Ovary (tissue), 3 donors: ENCODE measurements around the gene TRAF3IP1.

Experiments used
- CTCF ChIP-seq, 3 donors: fragments of 450-650 bp in 2 of 3; fragments of 200-600 bp in 1 of 3; IDR thresholded peaks; one replicate each; pipeline versions ENCODE4 v1.5.1 to v1.8.0; 2016 to 2022; ENCODE audit warnings: antibody characterized with exemption in 3 of 3, mild to moderate bottlenecking in 1 of 3
- POLR2A ChIP-seq: fragments of 450-650 bp; IDR thresholded peaks from one replicate; pipeline ENCODE4 v1.6.1; 2017; ENCODE audit warnings: antibody characterized with exemption, mild to moderate bottlenecking, moderate library complexity
- donor health status: DM: no; HTN: no; CAD: no.

- no peak for TF ChIP-seq CTCF (IDR thresholded peaks at IDR 0.05)
- no peak for TF ChIP-seq POLR2A
These were observed 29.4 kb upstream of the TRAF3IP1 start for GRCh38 chr2:238290715-238291549.
